Ammon's horn (tissue), 1 donor: ENCODE measurements around the gene RTF2.

Experiments used
- DNase-seq: peaks from one replicate; pipeline ENCODE4 v3.0.0-alpha.2; 2016; ENCODE audit warnings: low spot score

Gene RTF2

DNA sequence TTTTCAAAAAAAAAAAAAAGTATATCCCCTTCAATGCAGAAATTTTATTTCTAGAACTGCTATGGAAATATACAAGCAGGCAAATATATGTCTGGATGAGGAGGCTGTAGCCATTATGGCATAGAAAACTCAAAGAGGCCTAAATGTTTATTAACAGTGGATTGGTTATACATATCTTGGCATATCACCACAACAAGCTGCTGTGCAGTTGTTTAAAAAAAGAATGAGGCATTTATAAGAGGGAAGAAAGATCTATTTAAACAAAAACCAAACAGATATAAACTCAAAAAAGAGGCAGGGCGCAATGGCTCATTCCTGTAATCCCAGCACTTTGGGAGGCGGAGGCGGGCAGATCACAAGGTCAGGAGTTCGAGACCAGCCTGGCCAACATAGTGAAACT lies 30.1 kb upstream of the RTF2 start:
- no peak for DNase-seq

- DNase-seq: no peak
Observed at GRCh38 chr20:56439771-56440291, 28.6 kb upstream of the RTF2 start.

GRCh38 chr20:56440346-56441007 lies 27.9 kb upstream of the RTF2 start:
- DNase-seq: no peak

GRCh38 chr20:56442389-56443365 lies 25.8 kb upstream of the RTF2 start:
- no peak for DNase-seq

DNA sequence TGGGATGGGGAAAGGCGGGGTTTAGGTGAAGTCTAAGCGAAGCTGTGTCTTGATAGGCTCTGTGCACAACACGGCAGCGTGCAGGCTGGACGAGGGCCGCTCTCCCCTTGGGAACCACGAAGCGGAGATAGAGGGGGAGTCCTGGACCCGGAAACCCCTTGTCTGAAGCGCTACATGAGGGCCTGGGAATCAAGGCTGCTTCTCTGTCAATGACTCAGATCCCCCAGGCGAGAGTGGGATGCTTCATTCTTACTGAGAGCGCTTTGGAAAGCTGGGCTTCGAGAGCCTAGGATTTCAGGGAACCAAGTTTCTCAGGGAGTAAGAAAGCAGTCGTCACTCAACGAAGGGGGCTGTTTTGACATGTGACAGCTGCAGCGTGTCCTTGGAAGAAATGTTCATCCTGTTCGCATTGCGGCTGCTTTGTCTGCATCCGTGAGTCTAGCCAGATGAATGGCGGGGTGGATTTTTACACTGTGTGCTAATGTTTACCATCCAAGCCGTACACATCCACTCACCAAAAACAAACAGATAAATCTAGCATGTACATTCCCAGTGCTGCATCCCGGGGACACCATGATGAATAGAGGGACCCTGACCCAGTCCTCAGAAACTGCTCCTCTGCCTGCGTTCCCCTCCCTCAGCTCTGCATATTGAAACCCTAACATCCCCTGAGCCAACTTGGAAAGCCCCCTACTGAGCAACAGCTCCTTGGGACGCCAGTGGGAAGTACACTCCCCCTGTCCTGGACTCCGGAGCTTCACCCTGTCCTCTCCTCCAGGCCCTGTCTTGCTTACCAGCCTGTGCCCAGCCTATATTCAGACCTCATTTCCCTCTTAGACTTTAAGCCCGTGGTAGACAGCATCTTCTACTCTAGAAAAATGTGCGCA lies 24.5 kb upstream of the RTF2 start:
- DNase-seq: no peak

GRCh38 chr20:56445130-56445529 lies 23.3 kb upstream of the RTF2 start:
- DNase-seq: no peak

DNA sequence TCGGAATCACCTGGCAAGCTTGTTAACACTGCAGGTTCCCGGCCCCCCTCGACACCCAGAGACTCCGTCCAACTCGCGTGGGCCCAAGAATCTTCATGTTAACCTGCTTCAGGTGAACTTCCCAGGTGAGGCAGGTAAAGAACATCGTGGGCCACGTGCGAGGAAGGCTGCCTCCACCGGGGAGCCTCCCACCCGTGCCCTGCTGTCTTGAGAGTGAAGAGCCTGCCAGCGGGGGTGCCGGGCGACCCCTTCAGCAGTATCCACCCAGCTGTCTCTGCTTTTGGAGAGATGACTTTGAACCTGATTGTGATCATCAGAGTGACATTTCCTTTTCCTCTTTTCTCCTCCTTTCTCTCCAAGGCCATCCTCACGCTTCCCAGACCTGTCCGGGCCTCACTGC lies 22.9 kb upstream of the RTF2 start:
- no peak for DNase-seq

DNA sequence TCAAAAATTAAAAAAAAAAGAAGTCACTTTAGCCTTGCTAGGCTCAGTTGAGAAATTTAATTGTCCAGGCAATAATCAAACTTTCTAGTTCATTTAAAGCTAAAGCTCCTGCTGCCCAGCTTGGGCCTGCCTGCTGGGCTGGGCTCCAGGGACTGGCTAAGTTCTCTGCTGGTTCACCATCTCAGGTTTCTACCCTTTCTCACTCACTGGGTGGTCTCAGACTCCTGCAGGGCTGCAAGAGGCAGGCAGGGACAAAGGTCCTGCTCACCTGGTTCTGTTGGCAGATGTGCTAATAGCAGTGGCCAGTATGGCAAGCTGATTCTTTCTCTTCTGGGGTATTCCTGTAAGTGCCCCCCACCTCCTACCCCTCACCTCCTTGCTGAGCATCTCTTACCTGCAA lies 21.2 kb upstream of the RTF2 start:
- no peak for DNase-seq

DNA sequence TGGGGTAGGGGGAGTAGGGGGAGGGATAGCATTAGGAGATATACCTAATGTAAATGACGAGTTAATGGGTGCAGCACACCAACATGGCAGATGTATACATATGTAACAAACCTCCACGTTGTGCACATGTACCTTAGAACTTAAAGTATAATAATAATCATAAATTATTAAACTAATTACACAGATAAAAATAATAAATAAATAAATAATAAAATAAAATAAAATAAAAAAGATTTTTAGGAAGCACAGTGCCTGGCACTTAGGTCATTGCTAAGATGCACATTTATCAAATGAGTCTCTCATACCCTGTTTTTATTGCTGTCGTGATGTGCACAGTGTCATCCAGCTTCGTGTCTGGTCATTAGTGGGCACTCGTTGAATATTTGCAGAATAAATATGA lies 19.0 kb upstream of the RTF2 start:
- no peak for DNase-seq

GRCh38 chr20:56451056-56451765 lies 17.2 kb upstream of the RTF2 start:
- no peak for DNase-seq

- DNase-seq: no peak
Observed at GRCh38 chr20:56453352-56453751, 15.1 kb upstream of the RTF2 start.

DNA sequence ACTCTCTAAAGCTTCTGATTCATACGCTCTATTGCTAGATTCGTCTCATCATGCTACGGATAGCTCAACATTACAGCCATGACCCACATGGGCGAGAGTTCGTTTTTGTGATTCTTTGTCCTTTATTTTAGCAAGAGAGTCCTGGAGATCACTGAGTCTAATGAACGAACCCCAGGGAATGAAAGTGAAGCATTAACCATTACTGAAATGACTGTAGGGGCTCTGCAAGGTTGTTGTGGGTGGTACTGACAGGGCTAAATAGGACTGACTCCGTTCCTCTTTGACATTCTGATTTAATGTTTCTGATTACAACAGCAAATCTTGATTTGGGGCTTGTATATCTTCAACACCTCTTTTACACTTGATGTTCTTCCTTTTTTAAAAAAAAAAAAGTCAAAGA lies 13.7 kb upstream of the RTF2 start:
- no peak for DNase-seq

GRCh38 chr20:56458206-56458821 lies 10.1 kb upstream of the RTF2 start:
- DNase-seq: no peak

GRCh38 chr20:56460459-56460858 lies 8.0 kb upstream of the RTF2 start:
- no peak for DNase-seq

DNA sequence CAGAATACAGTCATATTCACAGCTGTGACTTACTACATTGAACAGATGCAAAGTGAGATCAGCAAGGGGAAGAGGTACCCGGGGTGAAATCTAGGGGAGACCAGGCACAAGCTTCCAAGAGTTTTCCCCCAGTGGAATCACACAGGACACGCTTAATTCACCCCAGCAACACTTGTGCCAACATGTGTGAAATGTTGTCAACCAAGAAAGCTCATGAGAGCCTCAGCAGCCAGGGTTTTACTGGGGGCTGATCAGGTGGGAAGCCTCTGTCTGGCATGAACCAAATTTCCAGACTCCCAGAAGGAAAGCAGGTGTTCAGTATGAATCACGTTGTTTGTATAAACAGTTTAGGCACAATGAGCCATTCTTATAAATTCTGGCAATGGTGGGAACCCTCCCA lies 6.9 kb upstream of the RTF2 start:
- DNase-seq: no peak

DNA sequence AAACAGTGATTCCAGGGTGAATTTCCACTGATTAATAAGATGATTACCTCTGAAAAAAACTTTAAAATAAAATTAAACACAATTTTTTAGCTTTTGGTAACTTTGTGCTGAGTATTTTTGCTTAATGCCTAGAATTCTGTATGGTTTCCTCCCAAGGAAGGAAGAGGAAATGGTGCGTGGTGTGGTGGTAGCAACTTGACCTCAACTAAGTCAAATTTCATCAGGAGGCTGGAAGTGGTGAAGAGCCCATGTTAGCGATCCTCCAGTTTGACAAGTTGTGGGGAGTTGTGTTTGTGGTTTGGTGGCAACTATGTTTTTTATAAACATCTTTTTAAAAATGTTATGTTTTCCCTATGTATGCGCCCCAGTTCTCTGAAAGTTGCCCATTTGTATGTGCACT lies 5.0 kb upstream of the RTF2 start:
- DNase-seq: no peak

- DNase-seq: no peak
Observed at GRCh38 chr20:56465997-56466396, 2.4 kb upstream of the RTF2 start.

DNA sequence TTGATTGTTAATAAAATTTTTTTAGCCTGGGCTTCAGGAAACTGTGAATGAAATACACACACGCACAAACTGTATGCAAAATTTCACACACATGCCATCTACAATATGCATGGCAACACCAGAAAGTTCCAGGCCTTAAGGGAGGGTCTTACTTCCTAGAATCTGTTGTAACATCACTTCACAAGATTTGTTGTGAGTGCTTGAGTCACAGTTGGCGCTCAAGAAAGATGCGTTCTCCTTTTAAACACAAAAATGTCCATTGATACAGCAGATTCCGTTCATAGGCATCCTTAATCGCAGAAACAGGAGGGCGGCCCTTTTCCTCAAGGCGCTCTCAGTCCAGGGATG lies 485 bp upstream of the RTF2 start:
- DNase-seq: no peak

DNA sequence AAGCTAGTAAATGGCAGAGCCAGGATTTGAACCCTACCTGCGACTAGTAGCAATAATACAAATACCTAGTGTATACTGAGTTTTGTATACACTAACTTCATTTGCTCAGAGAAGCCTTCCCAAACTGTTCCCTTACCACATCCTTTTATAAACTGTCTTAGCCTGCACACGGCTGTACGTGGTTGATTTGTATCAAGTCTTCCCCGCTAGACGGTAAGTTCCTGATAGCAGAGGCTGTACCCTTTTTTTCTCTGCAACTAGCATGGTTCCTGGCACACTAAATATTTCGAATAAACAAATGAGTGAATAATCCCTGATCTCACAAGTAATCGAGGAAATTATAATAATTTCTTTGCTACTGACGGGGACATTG lies 636 bp downstream of the RTF2 start:
- no peak for DNase-seq

DNA sequence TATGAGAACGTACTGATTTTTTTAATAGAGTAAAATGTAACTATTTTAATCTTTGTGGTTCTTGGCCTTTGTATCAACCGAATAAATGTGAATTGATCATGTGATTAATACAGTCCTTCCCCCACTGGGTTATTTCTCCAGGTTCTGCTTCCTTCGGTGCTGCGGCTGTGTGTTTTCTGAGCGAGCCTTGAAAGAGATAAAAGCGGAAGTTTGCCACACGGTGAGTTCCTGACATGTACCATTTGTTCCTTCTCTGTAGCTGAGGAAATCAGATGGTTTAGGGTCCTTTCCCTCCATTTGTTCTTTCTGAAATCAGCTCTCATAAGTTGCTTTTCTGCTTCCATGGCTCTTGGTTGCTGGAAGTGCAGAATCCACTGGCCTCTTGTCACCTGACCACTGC lies 15.5 kb downstream of the RTF2 start:
- DNase-seq: peak; percentile 61

- DNase-seq: peak; percentile 53
Observed at GRCh38 chr20:56487216-56487615, 18.8 kb downstream of the RTF2 start.
